Measurements from ENCODE around the gene SLC7A10.

DNA sequence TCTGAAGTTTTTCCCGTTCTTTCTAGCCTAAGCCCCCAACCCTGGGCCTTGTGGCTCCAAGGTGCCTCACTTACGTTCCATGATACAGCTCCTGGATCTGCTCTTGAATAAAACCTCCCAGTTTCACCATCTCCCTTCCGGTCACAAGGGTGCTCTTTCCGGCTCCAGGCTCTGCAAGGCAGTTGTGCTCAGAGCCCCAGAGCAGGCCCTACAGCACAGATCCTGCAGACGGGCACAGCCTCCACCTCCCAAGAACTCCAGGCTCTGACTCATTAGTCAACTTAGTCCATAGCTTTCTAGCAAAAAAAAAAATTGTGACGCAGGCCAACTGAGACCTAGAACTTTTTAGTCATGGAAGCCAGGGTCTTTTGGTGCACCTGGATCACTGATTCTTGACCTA is 33.9 kb upstream of the SLC7A10 start:
- TF ChIP-seq, protein P1, sequence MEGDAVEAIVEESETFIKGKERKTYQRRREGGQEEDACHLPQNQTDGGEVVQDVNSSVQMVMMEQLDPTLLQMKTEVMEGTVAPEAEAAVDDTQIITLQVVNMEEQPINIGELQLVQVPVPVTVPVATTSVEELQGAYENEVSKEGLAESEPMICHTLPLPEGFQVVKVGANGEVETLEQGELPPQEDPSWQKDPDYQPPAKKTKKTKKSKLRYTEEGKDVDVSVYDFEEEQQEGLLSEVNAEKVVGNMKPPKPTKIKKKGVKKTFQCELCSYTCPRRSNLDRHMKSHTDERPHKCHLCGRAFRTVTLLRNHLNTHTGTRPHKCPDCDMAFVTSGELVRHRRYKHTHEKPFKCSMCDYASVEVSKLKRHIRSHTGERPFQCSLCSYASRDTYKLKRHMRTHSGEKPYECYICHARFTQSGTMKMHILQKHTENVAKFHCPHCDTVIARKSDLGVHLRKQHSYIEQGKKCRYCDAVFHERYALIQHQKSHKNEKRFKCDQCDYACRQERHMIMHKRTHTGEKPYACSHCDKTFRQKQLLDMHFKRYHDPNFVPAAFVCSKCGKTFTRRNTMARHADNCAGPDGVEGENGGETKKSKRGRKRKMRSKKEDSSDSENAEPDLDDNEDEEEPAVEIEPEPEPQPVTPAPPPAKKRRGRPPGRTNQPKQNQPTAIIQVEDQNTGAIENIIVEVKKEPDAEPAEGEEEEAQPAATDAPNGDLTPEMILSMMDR (IDR thresholded peaks at IDR 0.05; ENCODE audit: low read length), result no peak
- TF ChIP-seq EZH2 (IDR thresholded peaks at IDR 0.05; ENCODE audit: borderline replicate concordance, low read length), result no peak

All from OCI-LY1 (cell line).